ENCODE results near the gene CHCHD10.

Gene CHCHD10

DNA sequence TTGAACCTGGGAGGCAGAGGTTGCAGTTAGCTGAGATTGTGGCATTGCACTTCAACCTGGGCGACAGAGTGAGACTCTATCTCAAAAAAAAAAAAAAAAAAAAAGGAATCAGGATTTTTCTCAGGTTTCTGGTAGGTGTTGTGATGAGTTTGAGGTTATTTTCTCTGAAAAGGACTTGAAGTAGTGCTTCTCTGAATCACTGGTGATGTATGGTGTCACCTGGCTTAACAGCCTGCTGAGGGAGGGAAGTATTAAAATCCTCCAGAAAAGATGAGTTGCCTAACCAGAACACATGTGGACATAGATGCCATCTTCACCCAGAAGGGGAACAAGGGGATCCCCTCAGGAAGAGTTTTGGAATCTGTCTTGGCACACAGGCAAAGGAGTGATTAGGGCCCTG lies 39.1 kb upstream of the CHCHD10 start:
- peaks cover 72% of the 10 kb centered on the region for H3K36me3 ChIP-seq
- no peak for DNase-seq
- TF ChIP-seq, protein P1, sequence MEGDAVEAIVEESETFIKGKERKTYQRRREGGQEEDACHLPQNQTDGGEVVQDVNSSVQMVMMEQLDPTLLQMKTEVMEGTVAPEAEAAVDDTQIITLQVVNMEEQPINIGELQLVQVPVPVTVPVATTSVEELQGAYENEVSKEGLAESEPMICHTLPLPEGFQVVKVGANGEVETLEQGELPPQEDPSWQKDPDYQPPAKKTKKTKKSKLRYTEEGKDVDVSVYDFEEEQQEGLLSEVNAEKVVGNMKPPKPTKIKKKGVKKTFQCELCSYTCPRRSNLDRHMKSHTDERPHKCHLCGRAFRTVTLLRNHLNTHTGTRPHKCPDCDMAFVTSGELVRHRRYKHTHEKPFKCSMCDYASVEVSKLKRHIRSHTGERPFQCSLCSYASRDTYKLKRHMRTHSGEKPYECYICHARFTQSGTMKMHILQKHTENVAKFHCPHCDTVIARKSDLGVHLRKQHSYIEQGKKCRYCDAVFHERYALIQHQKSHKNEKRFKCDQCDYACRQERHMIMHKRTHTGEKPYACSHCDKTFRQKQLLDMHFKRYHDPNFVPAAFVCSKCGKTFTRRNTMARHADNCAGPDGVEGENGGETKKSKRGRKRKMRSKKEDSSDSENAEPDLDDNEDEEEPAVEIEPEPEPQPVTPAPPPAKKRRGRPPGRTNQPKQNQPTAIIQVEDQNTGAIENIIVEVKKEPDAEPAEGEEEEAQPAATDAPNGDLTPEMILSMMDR (IDR thresholded peaks at IDR 0.05; ENCODE audit: low read depth, low read length), result no peak
- H3K9me3 ChIP-seq (ENCODE audit: severe bottlenecking), result no peaks in the 10 kb centered on the region
- H3K27ac ChIP-seq, result no peak overlapping the region
- H3K27me3 ChIP-seq (ENCODE audit: insufficient read depth, low read depth, severe bottlenecking), result no peaks in the 10 kb centered on the region
- H3K4me3 ChIP-seq (ENCODE audit: low read depth, low read length), result no peak overlapping the region

GRCh38 chr22:23804781-23805291 lies 37.1 kb upstream of the CHCHD10 start:
- no peaks in the 10 kb centered on the region for H3K27me3 ChIP-seq (ENCODE audit: insufficient read depth, low read depth, severe bottlenecking)
- peak overlapping the region; percentile 70 for H3K27ac ChIP-seq
- TF ChIP-seq, protein P1 (IDR thresholded peaks at IDR 0.05; ENCODE audit: low read depth, low read length), result no peak
- no peak overlapping the region for H3K4me3 ChIP-seq (ENCODE audit: low read depth, low read length)
- H3K36me3 ChIP-seq, result peaks cover 75% of the 10 kb centered on the region
- H3K9me3 ChIP-seq (ENCODE audit: severe bottlenecking), result no peaks in the 10 kb centered on the region
- DNase-seq, result peak; percentile 63

- H3K36me3 ChIP-seq, result peaks cover 83% of the 10 kb centered on the region
- H3K4me3 ChIP-seq (ENCODE audit: low read depth, low read length), result no peak overlapping the region
- H3K27ac ChIP-seq, result no peak overlapping the region
- TF ChIP-seq, protein P1 (IDR thresholded peaks at IDR 0.05; ENCODE audit: low read depth, low read length), result no peak
- no peaks in the 10 kb centered on the region for H3K27me3 ChIP-seq (ENCODE audit: insufficient read depth, low read depth, severe bottlenecking)
- H3K9me3 ChIP-seq (ENCODE audit: severe bottlenecking), result no peaks in the 10 kb centered on the region
- no peak for DNase-seq
Observed at GRCh38 chr22:23803001-23803819, 35.4 kb upstream of the CHCHD10 start.

- no peak overlapping the region for H3K4me3 ChIP-seq (ENCODE audit: low read depth, low read length)
- TF ChIP-seq, protein P1 (IDR thresholded peaks at IDR 0.05; ENCODE audit: low read depth, low read length), result no peak
- no peak for DNase-seq
- no peaks in the 10 kb centered on the region for H3K27me3 ChIP-seq (ENCODE audit: insufficient read depth, low read depth, severe bottlenecking)
- H3K36me3 ChIP-seq, result peaks cover 87% of the 10 kb centered on the region
- no peak overlapping the region for H3K27ac ChIP-seq
- H3K9me3 ChIP-seq (ENCODE audit: severe bottlenecking), result no peaks in the 10 kb centered on the region
Observed at GRCh38 chr22:23801886-23802377, 34.2 kb upstream of the CHCHD10 start.

GRCh38 chr22:23801238-23801821 lies 33.6 kb upstream of the CHCHD10 start:
- H3K4me3 ChIP-seq (ENCODE audit: low read depth, low read length), result no peak overlapping the region

More at GRCh38 chr22:23801238-23801821, 33.6 kb upstream of the CHCHD10 start:
- TF ChIP-seq, protein P1 (IDR thresholded peaks at IDR 0.05; ENCODE audit: low read depth, low read length), result no peak
- DNase-seq, result no peak
- Histone ChIP-seq H3K9me3 (ENCODE audit: severe bottlenecking) (no peaks in the 10 kb centered on the region), H3K27me3 (ENCODE audit: insufficient read depth, low read depth, severe bottlenecking) (no peaks in the 10 kb centered on the region), H3K36me3 (peaks cover 87% of the 10 kb centered on the region), H3K27ac (no peak overlapping the region)
